Right lobe of liver (tissue), 6 donors: ENCODE measurements around the gene KIAA1549. TPM values are rescaled to one million over a fixed set of nuclear protein-coding genes. Genes with fewer than 3 reads are reported as not detected.

ENCODE experiments used
- ATAC-seq, 4 donors: fragments of 200-7000 bp; cut with Tn5 transposase; one replicate each; pipeline ENCODE4 v1.9.1; 2020; ENCODE audit warnings: mild to moderate bottlenecking in 4 of 4, moderate library complexity in 4 of 4
- DNase-seq, 3 donors: peaks; one replicate each; pipeline ENCODE4 v3.0.0-alpha.2; 2020
- H3K27ac ChIP-seq, 3 donors: fragments of 200-600 bp; one replicate each; pipeline ENCODE4 v1.8.0; 2022
- H3K27me3 ChIP-seq, 2 donors: fragments of 200-600 bp; one replicate each; pipeline ENCODE4 v1.8.0; 2022
- H3K36me3 ChIP-seq, 4 donors: fragments of 200-600 bp; sonication (generic) in 1 of 4; one replicate each; pipeline versions ENCODE4 v1.5.1 to v1.8.0; 2017 to 2022; ENCODE audit warnings: control low read depth in 1 of 4
- H3K4me1 ChIP-seq, 4 donors: fragments of 200-600 bp; sonication (generic) in 1 of 4; one replicate each; pipeline versions ENCODE4 v1.5.1 to v1.8.0; 2017 to 2022; ENCODE audit warnings: control low read depth in 1 of 4
- H3K4me3 ChIP-seq, 3 donors: fragments of 200-600 bp; one replicate each; pipeline ENCODE4 v1.8.0; 2022
- H3K9me3 ChIP-seq, 4 donors: fragments of 200-600 bp; sonication (generic) in 1 of 4; one replicate each; pipeline versions ENCODE4 v1.5.1 to v1.8.0; 2017 to 2022; ENCODE audit warnings: control low read depth in 1 of 4
- CTCF ChIP-seq, 4 donors: fragments of 200-600 bp in 3 of 4; fragments of 450-650 bp in 1 of 4; IDR thresholded peaks; one replicate each; pipeline versions ENCODE4 v1.5.1 to v1.8.0; 2016 to 2022; ENCODE audit warnings: antibody characterized with exemption in 4 of 4, mild to moderate bottlenecking in 2 of 4
- POLR2A ChIP-seq: fragments of 450-650 bp; IDR thresholded peaks from one replicate; pipeline ENCODE4 v1.6.1; 2017; ENCODE audit warnings: antibody characterized with exemption, mild to moderate bottlenecking
- WGBS: methylation state at CpG from one replicate; pipeline ENCODE4 v1.1.6; 2018; ENCODE audit warnings: low coverage, low lambda C conversion rate; ENCODE audit not compliant: insufficient coverage; ENCODE audit errors: missing lambda C conversion rate; 5-methylcytosine and 5-hydroxymethylcytosine counted together
- intact Hi-C, 2 donors: fragments of 100-400 bp; cut with DNase I; formaldehyde crosslinking; loops; one replicate each; pipeline versions ENCODE4 v1.11.2 to v1.14.1; 2022
- total RNA-seq, 6 experiments: library from RNA; depleted of rRNA in 2 of 6; stranded (reverse); fragments of >200 nt in 2 of 6; fragmentation: NEBNext Ultra II Directional in 3 of 6; extraction: Animal tissue kit (Norgen Biotek cat#: 25700) in 3 of 6; gene quantifications; one replicate each; pipeline versions ENCODE4 v1.1.0 to v1.2.4, GENCODE V29; 2016 to 2023
- donor health status: DM: no; HTN: yes; CAD: no.
- donor health status: DM: no; HTN: no; CAD: no.
- donor health status: DM: no; HTN: no; CAD: no.
- donor health status: DM: no; HTN: yes; CAD: no.
- donor health status: DM: no; HTN: yes; CAD: no.

The KIAA1549 gene
- total RNA-seq, 6 experiments from 2014 or later = 0.56 to 1.9 (median 0.68) TPM

GRCh38 chr7:138916731-138917130 is 64.5 kb downstream of the KIAA1549 start:
- intact Hi-C loops = no loop called here
- Histone ChIP-seq H3K36me3 (no peaks in the 10 kb centered on the region), H3K27ac (no peak overlapping the region), H3K4me1 (no peaks in the 10 kb centered on the region), H3K27me3 (no peaks in the 10 kb centered on the region), H3K9me3 (no peaks in the 10 kb centered on the region), H3K4me3 (no peak overlapping the region)
- ATAC-seq = no peak
- WGBS = 84% methylated on average over 10 of the region's 17 CpGs
- TF ChIP-seq POLR2A = no peak
- no peak for TF ChIP-seq CTCF (IDR thresholded peaks at IDR 0.05)
- DNase-seq = no peak

DNA sequence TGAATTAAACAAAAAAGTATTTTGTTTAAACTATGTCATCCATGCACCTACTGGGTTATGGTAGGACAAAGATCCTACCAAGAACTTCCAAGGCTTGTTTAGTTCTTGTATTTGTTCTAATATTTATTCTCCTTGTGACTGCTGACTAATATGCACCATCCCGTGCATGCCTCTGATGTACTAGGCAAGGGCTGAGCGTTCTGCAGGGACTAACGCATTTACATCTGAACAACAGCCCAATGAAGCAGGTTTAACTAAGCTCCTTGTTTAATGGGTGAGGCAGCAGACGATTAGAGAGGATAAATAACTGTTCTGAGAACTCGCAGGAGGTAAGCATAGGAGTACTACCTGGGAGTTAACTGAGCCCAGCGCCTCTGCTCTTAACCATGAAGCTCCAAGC is 64.9 kb downstream of the KIAA1549 start:
- H3K27ac ChIP-seq = no peak overlapping the region
- no peaks in the 10 kb centered on the region for H3K36me3 ChIP-seq
- H3K9me3 ChIP-seq = no peaks in the 10 kb centered on the region
- H3K4me1 ChIP-seq = no peaks in the 10 kb centered on the region
- no peak for DNase-seq
- no peak for TF ChIP-seq CTCF (IDR thresholded peaks at IDR 0.05)
- TF ChIP-seq POLR2A = no peak
- 86% methylated on average over 6 of the region's 6 CpGs for WGBS
- intact Hi-C loops = no loop called here
- H3K27me3 ChIP-seq = no peaks in the 10 kb centered on the region
- ATAC-seq = no peak
- H3K4me3 ChIP-seq = no peak overlapping the region

GRCh38 chr7:138913783-138914182 is 67.4 kb downstream of the KIAA1549 start:
- Histone ChIP-seq H3K36me3 (no peaks in the 10 kb centered on the region), H3K27me3 (no peaks in the 10 kb centered on the region), H3K27ac (no peak overlapping the region), H3K4me1 (no peaks in the 10 kb centered on the region), H3K4me3 (no peak overlapping the region), H3K9me3 (no peaks in the 10 kb centered on the region)
- ATAC-seq (no peak), DNase-seq (no peak)
- TF ChIP-seq POLR2A (no peak), CTCF (IDR thresholded peaks at IDR 0.05) (no peak)
- 69% methylated on average over 2 of the region's 2 CpGs for WGBS
- intact Hi-C loops = no loop called here

DNA sequence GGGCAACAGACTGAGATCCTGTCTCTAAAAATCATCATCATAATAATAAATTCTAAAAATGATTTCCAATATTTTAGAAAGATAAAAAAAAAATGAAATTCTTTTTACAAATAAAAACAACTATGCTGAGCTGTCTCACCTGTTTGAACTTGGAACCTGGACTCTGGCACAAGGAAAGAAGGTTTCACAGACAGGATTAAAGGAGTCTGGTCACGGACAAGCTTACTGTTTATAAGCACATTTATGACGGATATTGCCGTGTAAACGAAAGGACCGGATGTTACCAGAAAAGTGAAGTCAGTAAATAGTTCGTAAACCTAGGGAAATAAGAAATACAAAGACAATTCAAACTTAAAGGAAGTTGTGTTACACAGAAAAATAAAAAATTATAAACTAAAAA is 70.2 kb downstream of the KIAA1549 start:
- Histone ChIP-seq H3K9me3 (no peaks in the 10 kb centered on the region), H3K4me1 (no peaks in the 10 kb centered on the region), H3K27ac (no peak overlapping the region), H3K27me3 (no peaks in the 10 kb centered on the region), H3K4me3 (no peak overlapping the region), H3K36me3 (no peaks in the 10 kb centered on the region)
- 75% methylated on average over 6 of the region's 6 CpGs for WGBS
- ATAC-seq (no peak), DNase-seq (no peak)
- intact Hi-C loops = no loop called here
- TF ChIP-seq POLR2A (no peak), CTCF (IDR thresholded peaks at IDR 0.05) (no peak)

GRCh38 chr7:138907850-138908249 is 73.3 kb downstream of the KIAA1549 start:
- H3K36me3 ChIP-seq = no peaks in the 10 kb centered on the region
- H3K4me1 ChIP-seq = no peaks in the 10 kb centered on the region
- H3K9me3 ChIP-seq = no peaks in the 10 kb centered on the region
- no peak for ATAC-seq
- intact Hi-C loops = no loop called here
- H3K27me3 ChIP-seq = no peaks in the 10 kb centered on the region
- no peak overlapping the region for H3K27ac ChIP-seq
- H3K4me3 ChIP-seq = no peak overlapping the region
- no peak for DNase-seq
- 49% methylated on average over 4 of the region's 8 CpGs for WGBS
- TF ChIP-seq CTCF (IDR thresholded peaks at IDR 0.05) (no peak), POLR2A (no peak)
